ENCODE data around the gene CAPN1.

CAPN1 gene

DNA sequence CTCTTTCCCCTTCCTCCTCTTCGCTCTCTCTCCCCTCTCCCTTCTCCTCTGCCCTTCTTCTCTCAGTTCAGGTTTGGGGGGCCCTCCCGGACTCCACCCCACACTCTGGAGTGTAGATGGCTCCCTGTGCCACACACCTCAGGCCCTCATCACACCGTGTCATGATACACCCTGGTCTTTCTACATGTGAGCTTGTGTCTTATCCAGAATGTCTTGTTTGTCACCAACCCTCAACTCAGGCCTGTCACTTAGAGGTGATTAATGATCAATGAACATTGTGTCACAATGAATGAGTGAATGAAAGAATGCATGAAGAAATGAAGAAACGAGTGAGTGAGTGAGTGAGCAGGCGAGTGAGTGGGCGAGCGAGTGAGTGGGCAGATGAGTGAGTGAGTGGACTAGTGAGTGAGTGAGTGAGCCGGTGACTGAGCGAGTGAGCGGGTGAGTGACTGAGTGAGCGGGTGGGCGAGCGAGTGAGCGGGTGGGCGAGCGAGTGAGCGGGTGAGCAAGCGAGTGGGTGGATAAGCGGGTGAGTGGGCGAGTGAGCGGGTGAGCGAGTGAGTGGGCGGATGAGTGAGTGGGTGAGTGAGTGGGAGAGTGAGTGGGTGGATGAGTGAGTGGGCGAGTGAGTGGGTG is 33.8 kb downstream of the CAPN1 start:
- peak; percentile 15 for DNase-seq (ENCODE audit: low read depth)
- no peak overlapping the region for H3K4me3 ChIP-seq (ENCODE audit: control insufficient read depth, low read depth, low read length)
- TF ChIP-seq CTCF (conservative IDR thresholded peaks at IDR 0.05; ENCODE audit: control insufficient read depth, insufficient read depth, low read depth, low read length) = no peak

- no peak for TF ChIP-seq CTCF (conservative IDR thresholded peaks at IDR 0.05; ENCODE audit: control insufficient read depth, insufficient read depth, low read depth, low read length)
Measured at GRCh38 chr11:65216830-65217229, 35.1 kb downstream of the CAPN1 start.

DNA sequence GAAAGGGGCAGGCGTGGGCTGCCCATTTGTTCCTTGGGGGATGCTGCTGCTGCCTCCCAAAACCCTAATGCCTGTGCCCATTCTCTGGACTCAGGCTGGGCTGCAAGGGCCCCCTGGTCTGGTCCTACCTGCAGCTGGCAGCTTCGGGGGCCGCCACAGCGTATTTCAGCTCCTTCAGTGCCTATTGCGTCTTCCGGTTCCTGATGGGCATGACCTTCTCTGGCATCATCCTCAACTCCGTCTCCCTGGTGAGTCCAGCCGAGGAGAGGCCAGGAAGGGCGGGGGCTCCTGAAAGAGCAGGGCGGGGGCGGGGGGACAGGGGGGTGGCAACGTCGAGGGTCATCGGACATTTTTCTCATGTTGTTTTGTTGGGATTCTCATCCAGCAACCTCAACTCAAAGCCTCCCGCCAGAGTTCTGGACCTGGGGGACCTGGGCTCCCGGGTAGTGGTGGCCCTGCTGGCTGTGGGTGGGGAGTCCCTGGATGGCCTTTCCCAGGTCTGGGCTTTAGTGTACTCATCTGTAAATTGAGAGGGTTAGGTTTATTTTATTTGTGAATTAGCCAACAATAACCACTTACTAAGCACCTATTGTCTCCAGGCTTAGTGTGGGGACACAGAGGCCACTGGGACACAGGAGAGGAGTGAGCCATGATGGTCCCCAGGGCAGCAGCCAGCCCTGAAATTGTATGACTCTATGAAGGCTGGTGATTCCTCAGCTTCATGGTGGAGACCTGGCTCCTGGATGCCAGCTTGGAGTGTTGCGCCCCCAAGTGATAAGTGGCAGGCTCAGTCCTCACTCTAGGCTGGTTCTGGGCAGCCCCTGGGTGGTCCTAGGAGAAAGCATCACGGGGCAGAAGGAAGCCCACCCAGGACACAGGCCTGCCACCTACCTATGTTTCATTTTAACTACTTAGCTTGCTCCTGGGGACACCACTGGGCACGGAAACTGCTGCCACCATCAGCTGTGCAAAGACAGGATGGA is 36.0 kb downstream of the CAPN1 start:
- TF ChIP-seq CTCF (conservative IDR thresholded peaks at IDR 0.05; ENCODE audit: control insufficient read depth, insufficient read depth, low read depth, low read length) = no peak
- H3K4me3 ChIP-seq (ENCODE audit: control insufficient read depth, low read depth, low read length) = no peak overlapping the region
- no peak for DNase-seq (ENCODE audit: low read depth)

More at GRCh38 chr11:65216830-65217229, 35.1 kb downstream of the CAPN1 start:
- no peak overlapping the region for H3K4me3 ChIP-seq (ENCODE audit: control insufficient read depth, low read depth, low read length)
- no peak for DNase-seq (ENCODE audit: low read depth)

DNA sequence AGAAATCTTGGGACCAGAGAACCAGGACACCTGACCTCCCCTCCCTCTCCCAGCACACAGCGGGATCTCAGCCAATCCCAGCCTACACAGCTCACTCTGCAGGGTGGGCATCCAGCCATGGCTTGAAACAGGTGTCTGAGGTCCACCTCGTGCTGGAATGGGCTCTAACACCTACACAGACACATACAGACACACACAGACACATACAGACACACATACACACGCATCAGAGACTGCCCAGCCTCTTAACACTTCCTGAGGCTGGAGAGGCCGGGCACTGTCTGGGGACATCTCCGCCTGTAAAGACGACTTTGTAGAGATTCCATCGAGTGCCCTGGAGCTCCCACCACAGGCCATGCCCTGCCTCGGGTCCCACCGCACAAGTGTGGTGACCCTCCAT is 36.7 kb downstream of the CAPN1 start:
- no peak overlapping the region for H3K4me3 ChIP-seq (ENCODE audit: control insufficient read depth, low read depth, low read length)
- TF ChIP-seq CTCF (conservative IDR thresholded peaks at IDR 0.05; ENCODE audit: control insufficient read depth, insufficient read depth, low read depth, low read length) = no peak
- no peak for DNase-seq (ENCODE audit: low read depth)

DNA sequence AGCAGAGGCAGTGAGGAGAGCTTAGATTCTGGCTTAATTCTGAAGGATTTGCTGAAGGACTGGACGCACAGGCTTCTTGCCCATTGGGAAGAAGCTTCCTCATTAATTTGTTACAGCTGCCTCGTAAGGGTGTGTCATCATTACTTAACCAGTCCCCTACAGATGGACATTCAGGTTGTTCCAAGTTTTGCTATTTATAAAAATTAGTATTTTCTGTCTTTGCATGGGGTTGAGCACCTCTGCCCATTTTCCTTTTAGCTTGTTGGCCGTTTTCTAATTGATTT is 38.1 kb downstream of the CAPN1 start:
- no peak overlapping the region for H3K4me3 ChIP-seq (ENCODE audit: control insufficient read depth, low read depth, low read length)
- TF ChIP-seq CTCF (conservative IDR thresholded peaks at IDR 0.05; ENCODE audit: control insufficient read depth, insufficient read depth, low read depth, low read length) = no peak
- DNase-seq (ENCODE audit: low read depth) = peak; percentile 81

- DNase-seq (ENCODE audit: low read depth) = no peak
- no peak overlapping the region for H3K4me3 ChIP-seq (ENCODE audit: control insufficient read depth, low read depth, low read length)
- TF ChIP-seq CTCF (conservative IDR thresholded peaks at IDR 0.05; ENCODE audit: control insufficient read depth, insufficient read depth, low read depth, low read length) = no peak
Measured at GRCh38 chr11:65221026-65221425, 39.3 kb downstream of the CAPN1 start.
